GM12872 (cell line): ENCODE measurements around the gene CALD1.

Source experiments
- TF ChIP-seq, protein P1 (sequence below): IDR thresholded peaks from 3 replicates; pipeline ENCODE4 v1.5.1; 2011; ENCODE audit warnings: low read depth, mild to moderate bottlenecking, low read length, moderate library complexity; ENCODE audit not compliant: insufficient read depth

CALD1 gene

DNA sequence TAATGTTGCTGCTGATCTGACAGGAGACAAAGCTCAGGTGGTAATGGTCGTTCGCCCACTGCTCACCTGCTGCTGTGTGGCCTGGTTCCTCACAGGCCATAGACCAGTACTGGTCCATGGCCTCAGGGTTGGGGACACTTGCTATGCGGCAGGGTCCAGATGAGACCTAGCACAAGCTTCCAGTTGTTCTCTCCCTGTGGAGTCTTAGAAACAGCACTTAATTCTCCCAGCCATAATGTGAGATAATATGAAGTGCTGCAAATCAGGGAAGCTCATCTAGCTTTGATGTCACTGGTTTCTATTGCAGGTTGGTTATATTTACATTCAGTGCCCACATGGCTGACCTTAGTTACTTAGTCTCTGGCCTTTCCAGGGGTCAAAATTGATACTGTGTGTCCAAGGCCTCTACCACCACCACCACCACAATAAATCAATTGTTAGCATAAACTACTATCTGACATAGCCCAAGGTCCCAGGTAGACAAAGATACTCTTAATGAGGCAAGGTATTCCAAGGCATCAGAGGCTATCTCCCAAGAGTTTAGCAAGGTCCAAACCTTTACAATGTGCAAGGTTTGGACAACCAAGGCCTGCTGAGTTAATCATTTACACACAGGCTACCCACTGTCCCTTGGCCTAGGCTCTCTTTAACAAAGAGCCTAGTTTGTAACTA is 217.9 kb downstream of the CALD1 start:
- TF ChIP-seq, protein P1, sequence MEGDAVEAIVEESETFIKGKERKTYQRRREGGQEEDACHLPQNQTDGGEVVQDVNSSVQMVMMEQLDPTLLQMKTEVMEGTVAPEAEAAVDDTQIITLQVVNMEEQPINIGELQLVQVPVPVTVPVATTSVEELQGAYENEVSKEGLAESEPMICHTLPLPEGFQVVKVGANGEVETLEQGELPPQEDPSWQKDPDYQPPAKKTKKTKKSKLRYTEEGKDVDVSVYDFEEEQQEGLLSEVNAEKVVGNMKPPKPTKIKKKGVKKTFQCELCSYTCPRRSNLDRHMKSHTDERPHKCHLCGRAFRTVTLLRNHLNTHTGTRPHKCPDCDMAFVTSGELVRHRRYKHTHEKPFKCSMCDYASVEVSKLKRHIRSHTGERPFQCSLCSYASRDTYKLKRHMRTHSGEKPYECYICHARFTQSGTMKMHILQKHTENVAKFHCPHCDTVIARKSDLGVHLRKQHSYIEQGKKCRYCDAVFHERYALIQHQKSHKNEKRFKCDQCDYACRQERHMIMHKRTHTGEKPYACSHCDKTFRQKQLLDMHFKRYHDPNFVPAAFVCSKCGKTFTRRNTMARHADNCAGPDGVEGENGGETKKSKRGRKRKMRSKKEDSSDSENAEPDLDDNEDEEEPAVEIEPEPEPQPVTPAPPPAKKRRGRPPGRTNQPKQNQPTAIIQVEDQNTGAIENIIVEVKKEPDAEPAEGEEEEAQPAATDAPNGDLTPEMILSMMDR = no peak

DNA sequence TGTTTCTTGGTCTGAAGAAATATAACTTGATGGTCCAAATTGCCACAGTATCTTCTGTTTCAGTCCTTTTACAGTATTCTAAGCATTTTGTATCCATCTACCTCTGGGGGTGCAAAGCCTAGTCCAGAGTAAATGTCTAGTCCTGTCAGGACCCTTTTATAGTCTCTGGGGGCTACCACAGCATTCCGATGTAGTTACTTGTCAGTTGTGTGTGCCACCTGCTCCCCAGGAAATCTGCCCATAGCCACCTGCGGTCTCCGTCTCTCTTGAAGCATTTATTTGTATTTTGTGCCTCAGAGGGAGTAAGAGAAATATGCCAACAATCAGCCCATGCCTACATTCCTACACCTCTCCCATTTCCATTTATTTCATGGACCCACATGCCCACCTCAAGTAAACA is 219.7 kb downstream of the CALD1 start:
- TF ChIP-seq, protein P1 = no peak

GRCh38 chr7:135001390-135002165 is 222.1 kb downstream of the CALD1 start:
- TF ChIP-seq, protein P1 = no peak

GRCh38 chr7:135012229-135012628 is 232.8 kb downstream of the CALD1 start:
- TF ChIP-seq, protein P1 = no peak
